ENCODE measurements around the gene PLEKHG7. TPM values are rescaled to one million over a fixed set of nuclear protein-coding genes. Genes with fewer than 3 reads are reported as not detected.

Gene PLEKHG7
- total and polyA plus RNA-seq, 9 of the 15 experiments (the other 6 are each of a cell fraction or from before 2014, with no cell fraction given) = 0.03 TPM; not detected in 8

DNA sequence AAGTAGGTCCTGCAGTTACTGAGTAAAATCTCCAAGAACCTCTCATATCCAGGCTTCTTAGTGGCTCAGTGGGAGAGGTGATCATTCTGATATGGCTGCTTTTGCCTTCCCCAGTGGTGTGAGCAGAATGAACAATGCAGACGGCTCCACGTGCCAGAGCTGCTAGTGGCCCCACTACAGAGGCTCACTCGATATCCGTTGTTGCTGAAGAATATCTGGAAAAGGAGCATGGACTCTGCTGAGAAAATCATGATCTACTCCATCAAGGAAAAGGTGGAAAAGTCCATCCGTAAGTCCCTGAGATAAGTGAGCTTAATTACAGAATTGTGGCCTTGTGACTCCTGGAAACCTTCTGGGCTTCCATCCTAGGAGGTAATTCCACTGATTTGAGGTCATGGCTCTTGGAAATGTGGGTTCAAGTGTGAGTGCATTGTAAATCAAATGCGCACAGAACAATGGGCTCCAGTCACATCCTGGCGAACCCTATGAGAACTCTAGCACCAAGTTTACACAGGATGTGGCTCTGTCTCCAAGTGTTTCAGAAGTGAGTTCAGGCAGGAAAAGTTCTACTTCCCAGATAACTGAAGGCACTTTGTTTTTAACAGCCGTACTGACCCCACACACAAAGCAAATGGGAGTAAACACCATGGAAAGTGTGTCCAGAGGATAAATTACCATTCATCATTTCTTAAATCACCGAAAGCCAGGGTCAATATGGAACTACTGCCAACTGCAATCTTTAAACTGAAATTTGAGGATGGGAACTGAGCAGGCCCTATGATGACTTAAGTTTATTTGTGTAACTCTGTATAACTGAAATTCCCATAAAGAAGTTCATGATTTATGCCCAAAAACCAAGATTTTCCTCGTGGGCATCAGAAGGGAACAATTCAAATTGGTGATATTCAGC is 51.4 kb downstream of the PLEKHG7 start:
- Histone ChIP-seq H3K4me2 (ENCODE audit: insufficient read depth, low read length) (no peak overlapping the region), H3K27me3 (ENCODE audit: control insufficient read depth in 2 of 2, insufficient read depth in 2 of 2, low read length in 2 of 2) (peaks cover 11 to 17% of the 10 kb centered on the region in 2 experiments; a peak in 3 of 5 replicates), H3K9ac (ENCODE audit: insufficient read depth in 1 of 2, low read depth in 2 of 2, low read length in 2 of 2) (no peak overlapping the region), H3K79me2 (ENCODE audit: control insufficient read depth, insufficient read depth, low read length) (no peaks in the 10 kb centered on the region), H3K27ac (ENCODE audit: extremely low read depth, low read depth, low read length) (no peak overlapping the region), H3K9me3 (replicated peaks; ENCODE audit: control insufficient read depth, insufficient read depth, low read depth, low read length) (no peaks in the 10 kb centered on the region), H3K4me3 (no peak overlapping the region), H3K9me1 (ENCODE audit: control insufficient read depth, insufficient read depth, low read length) (no peaks in the 10 kb centered on the region), H2AFZ (ENCODE audit: low read depth, low read length) (no peak overlapping the region), H3K4me1 (replicated peaks in 1 of 2; ENCODE audit: control insufficient read depth in 2 of 2, insufficient read depth in 2 of 2, low read length in 2 of 2) (no peaks in the 10 kb centered on the region; a peak in 1 of 5 replicates), H4K20me1 (replicated peaks; ENCODE audit: control insufficient read depth, insufficient read depth, low read length) (no peaks in the 10 kb centered on the region), H3K36me3 (ENCODE audit: control insufficient read depth, insufficient read depth, low read length) (no peaks in the 10 kb centered on the region)
- DNase-seq (ENCODE audit: extremely low read depth in 1 of 4, low spot score in 3 of 4) = no peak
- BruUV-seq (replicated peaks) = no TSS peak
- intact Hi-C loops (cut with micrococcal nuclease) = no loop called here
- no peak for FAIRE-seq
- 1% methylated on average over 10 of the region's 10 CpGs for WGBS (ENCODE audit: insufficient coverage, low coverage, missing lambda C conversion rate)
- ChIA-PET CTCF (ENCODE audit: low intra/inter-chr PET ratio) (interaction anchor here (0.6 to 0.7 kb wide), 2 partner anchors 764 to 1555 kb away, joined by 3 read pairs; no protein-coding TSS in a partner anchor), POLR2A (interaction anchor here (1.2 kb wide), 1 partner anchor 15 kb away, joined by 3 read pairs; no protein-coding TSS in a partner anchor)
- in situ Hi-C loops (cut with MboI) = no loop called here
- ATAC-seq = no peak
- TF ChIP-seq DMBX1 (CRISPR knock-in tag; IDR thresholded peaks at IDR 0.05; ENCODE audit: borderline replicate concordance) (no peak), ZNF778 (CRISPR knock-in tag; IDR thresholded peaks at IDR 0.05) (no peak), NFATC3 (IDR thresholded peaks at IDR 0.05) (no peak), SETDB1 (IDR thresholded peaks at IDR 0.05; ENCODE audit: low read length) (no peak), ZNF311 (CRISPR knock-in tag; IDR thresholded peaks at IDR 0.05) (no peak), ILK (tag; IDR thresholded peaks at IDR 0.05; ENCODE audit: borderline replicate concordance, low read depth) (no peak)
- TF ChIP-seq, protein P1, sequence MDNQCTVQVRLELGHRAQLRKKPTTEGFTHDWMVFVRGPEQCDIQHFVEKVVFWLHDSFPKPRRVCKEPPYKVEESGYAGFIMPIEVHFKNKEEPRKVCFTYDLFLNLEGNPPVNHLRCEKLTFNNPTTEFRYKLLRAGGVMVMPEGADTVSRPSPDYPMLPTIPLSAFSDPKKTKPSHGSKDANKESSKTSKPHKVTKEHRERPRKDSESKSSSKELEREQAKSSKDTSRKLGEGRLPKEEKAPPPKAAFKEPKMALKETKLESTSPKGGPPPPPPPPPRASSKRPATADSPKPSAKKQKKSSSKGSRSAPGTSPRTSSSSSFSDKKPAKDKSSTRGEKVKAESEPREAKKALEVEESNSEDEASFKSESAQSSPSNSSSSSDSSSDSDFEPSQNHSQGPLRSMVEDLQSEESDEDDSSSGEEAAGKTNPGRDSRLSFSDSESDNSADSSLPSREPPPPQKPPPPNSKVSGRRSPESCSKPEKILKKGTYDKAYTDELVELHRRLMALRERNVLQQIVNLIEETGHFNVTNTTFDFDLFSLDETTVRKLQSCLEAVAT (IDR thresholded peaks at IDR 0.05) = no peak
- TF ChIP-seq, protein P2, sequence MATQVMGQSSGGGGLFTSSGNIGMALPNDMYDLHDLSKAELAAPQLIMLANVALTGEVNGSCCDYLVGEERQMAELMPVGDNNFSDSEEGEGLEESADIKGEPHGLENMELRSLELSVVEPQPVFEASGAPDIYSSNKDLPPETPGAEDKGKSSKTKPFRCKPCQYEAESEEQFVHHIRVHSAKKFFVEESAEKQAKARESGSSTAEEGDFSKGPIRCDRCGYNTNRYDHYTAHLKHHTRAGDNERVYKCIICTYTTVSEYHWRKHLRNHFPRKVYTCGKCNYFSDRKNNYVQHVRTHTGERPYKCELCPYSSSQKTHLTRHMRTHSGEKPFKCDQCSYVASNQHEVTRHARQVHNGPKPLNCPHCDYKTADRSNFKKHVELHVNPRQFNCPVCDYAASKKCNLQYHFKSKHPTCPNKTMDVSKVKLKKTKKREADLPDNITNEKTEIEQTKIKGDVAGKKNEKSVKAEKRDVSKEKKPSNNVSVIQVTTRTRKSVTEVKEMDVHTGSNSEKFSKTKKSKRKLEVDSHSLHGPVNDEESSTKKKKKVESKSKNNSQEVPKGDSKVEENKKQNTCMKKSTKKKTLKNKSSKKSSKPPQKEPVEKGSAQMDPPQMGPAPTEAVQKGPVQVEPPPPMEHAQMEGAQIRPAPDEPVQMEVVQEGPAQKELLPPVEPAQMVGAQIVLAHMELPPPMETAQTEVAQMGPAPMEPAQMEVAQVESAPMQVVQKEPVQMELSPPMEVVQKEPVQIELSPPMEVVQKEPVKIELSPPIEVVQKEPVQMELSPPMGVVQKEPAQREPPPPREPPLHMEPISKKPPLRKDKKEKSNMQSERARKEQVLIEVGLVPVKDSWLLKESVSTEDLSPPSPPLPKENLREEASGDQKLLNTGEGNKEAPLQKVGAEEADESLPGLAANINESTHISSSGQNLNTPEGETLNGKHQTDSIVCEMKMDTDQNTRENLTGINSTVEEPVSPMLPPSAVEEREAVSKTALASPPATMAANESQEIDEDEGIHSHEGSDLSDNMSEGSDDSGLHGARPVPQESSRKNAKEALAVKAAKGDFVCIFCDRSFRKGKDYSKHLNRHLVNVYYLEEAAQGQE (IDR thresholded peaks at IDR 0.05; ENCODE audit: borderline replicate concordance) = no peak
- TF ChIP-seq, protein P2 (CRISPR knock-in tag; IDR thresholded peaks at IDR 0.05; ENCODE audit: low read depth) = no peak
- TF ChIP-seq, protein P3, sequence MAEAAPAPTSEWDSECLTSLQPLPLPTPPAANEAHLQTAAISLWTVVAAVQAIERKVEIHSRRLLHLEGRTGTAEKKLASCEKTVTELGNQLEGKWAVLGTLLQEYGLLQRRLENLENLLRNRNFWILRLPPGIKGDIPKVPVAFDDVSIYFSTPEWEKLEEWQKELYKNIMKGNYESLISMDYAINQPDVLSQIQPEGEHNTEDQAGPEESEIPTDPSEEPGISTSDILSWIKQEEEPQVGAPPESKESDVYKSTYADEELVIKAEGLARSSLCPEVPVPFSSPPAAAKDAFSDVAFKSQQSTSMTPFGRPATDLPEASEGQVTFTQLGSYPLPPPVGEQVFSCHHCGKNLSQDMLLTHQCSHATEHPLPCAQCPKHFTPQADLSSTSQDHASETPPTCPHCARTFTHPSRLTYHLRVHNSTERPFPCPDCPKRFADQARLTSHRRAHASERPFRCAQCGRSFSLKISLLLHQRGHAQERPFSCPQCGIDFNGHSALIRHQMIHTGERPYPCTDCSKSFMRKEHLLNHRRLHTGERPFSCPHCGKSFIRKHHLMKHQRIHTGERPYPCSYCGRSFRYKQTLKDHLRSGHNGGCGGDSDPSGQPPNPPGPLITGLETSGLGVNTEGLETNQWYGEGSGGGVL (CRISPR knock-in tag; IDR thresholded peaks at IDR 0.05) = no peak
